ENCODE measurements around the gene HSF2BP.
"Not testable (repeated sequence)": the region's sequence is repeated elsewhere in the genome, so short reads cannot be mapped to it uniquely, and the experiment has no call there.

The HSF2BP gene

DNA sequence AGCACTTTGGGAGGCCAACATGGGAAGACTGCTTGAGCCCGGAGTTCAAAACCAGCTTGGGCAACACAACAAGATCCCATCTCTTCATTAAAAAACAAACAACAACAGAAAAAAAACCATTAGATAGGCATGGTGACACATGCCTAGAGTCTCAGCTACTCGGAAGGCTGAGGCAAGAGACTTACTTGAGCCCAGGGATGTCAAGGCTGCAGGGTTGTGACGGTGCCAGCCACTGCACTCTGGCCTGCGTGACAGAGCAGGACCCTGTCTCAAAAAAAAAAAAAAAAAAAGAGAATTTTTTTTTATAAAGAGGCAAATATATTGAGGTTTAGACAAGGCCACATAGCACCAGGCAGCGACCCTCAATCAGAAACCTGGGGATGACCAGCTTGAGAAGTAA lies 62.7 kb downstream of the HSF2BP start:
- DNase-seq = no peak

DNA sequence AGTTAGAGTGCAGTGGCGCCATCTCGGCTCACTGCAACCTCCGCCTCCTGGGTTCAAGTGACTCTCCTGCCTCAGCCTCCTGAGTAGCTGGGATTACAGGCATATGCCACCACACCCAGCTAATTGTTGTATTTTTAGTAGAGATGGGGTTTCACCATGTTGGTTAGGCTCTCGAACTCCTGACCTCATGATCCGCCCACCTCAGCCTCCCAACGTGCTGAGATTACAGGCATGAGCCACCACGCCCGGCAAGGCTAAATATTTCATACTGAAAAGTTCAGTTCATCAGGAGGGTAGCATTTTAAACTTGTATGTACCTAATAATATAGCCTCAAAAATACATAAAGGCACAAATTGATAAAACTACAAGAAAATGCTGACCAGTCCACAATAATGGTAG lies 63.5 kb downstream of the HSF2BP start:
- not testable (repeated sequence) for DNase-seq

DNA sequence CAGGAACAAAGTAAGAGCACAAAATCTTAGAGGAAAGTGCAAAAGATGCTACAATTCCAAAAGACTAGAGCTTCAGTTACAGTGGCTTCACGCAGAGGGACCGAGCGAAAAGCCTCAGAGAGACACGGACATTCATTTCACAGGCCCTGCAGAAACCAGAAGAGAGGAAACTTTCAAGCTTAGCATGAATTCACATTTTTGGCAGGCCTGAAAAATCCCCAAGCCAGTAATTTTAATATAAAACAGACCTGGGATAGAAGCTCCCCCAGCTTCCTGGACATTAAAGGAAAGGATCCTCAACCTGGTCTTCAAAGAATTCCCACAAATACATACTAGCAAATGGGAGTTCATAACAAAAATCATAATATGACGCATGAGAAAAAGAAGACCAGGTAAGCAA lies 66.2 kb downstream of the HSF2BP start:
- DNase-seq = no peak

- no peak for DNase-seq
Measured at GRCh38 chr21:43591571-43591970, 67.7 kb downstream of the HSF2BP start.

GRCh38 chr21:43590194-43590593 lies 69.1 kb downstream of the HSF2BP start:
- no peak for DNase-seq

- no peak for DNase-seq
Measured at GRCh38 chr21:43588957-43589356, 70.3 kb downstream of the HSF2BP start.

DNA sequence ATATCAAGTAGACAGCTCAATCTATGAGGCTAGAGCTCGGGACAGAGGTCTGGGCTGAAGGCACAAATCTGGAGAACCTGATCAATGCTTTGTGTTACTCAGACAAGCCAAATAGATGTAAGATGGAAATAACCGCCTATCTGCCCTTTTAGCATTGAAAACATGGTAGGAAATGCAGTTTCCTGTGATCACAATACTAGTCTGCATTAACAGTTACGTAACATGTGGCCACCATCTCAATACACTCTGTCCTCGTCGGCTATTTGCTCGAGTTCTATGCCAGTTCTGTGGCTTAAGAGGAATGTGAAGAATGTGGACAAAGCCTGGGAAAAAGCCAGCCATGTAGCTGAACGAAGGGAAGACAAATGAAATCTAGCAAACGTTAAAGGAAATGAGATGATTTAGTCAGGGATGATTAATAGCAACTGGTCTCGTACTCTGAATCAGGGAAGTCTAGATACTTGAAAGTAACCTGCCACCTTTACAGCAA lies 73.3 kb downstream of the HSF2BP start:
- DNase-seq = no peak

- DNase-seq = no peak
Measured at GRCh38 chr21:43585514-43585913, 73.8 kb downstream of the HSF2BP start.

DNA sequence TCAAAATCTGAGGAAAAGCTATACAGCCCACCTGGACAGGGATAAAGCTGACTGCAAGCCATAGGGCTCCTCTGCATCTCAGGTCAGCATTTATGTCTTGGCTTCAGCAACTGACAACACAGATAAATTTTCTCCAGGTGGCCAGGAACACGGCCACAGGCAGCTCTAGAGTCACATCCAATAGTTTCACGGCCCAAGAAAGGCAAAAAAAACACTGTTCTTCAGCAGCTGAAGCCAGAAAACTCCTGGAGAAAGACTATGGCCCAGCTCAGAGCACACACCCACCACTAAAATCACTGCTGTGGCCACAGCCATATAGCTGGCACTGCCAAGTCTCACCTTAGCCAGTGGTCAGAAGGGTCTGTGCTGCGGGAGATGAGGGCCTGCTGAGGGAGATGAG lies 77.8 kb downstream of the HSF2BP start:
- no peak for DNase-seq

DNA sequence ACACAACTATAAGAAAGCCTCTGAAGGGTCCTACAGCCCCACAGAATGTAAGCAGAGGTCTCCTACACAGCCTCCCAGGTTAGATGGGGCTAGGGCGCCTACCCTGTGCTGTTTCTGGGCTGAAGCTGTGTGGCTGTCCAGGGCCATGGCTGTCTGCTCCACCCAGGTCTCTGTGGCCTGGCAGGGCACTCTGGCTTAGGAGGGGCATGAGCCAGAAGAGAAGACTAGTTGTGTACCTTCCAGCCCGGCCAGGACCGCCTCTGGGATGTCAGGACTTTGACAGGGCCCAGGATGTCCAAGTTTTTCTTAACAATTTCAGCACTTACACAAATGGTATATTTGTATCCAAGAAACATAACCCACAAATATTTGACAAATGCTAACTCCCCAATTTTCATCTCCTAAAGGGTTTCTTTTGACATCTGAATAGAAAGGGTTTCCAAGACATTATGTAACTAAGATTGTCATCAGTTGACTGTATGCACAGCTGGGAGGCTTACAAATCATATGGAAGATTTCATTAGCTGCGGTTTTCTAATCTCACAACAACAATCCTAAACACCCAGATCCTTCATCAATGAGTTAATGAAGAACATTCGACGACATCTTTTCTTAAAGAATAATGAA lies 80.5 kb downstream of the HSF2BP start:
- no peak for DNase-seq

GRCh38 chr21:43575473-43575844 lies 83.8 kb downstream of the HSF2BP start:
- DNase-seq = no peak

GRCh38 chr21:43574741-43575472 lies 84.4 kb downstream of the HSF2BP start:
- no peak for DNase-seq

DNA sequence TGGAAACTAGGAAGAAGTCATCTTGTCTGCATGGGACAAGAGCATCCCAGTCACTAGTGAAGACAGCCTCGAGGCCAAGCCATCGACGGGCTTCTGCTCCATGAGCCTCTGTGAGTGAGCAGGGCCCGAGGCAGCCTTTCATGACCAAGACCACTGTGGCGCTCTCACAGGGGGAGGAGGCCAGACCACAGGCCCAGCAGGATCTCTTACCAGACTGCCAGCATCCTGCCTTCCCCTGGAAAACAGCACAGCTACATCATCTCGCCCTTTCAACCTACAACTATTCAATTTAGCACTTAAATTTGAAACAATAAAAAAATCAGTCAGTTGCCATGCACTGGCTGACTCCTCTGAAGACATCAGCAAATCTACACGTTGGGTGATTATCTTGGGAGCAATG lies 85.4 kb downstream of the HSF2BP start:
- no peak for DNase-seq

DNA sequence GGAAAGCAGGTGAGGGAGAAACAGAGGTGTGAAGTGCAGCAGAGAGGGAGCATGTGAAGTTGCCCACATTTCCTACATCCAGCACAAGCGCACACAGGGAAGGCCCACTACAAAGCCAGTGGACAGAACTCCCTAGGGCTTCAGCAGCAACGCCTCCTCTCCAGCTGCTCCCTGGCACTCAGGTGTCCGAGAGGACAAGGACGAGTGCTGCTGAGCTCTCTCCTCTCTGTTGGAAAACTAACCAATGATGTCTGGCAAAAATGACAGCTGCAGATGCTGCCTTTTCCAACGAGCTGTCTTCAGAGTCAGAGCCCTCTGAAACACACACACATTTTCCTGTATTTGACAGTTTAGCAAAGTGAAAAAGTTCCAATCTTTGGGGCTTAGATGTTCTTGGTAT lies 86.8 kb downstream of the HSF2BP start:
- DNase-seq = no peak

GRCh38 chr21:43571976-43572375 lies 87.3 kb downstream of the HSF2BP start:
- no peak for DNase-seq

DNA sequence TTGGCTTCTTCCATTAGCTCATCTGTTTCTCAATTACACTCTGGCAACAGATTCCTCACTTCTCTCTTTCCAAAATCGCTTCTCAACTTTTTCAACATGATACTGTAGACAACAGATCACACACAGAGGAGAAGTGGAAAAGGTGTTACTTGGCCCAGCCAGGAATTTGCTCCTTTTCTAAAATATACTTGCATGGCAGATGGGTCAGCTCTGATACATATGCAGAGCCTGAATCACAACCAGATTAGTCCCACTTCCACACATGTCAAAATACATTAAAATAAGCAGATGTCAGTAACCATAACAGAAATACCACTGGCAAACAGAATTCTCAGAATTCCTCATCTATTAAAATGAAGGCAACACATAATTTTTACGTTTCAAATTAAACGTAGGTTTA lies 89.1 kb downstream of the HSF2BP start:
- DNase-seq = not testable (repeated sequence)

- not testable (repeated sequence) for DNase-seq
Measured at GRCh38 chr21:43562451-43562850, 96.8 kb downstream of the HSF2BP start.

DNA sequence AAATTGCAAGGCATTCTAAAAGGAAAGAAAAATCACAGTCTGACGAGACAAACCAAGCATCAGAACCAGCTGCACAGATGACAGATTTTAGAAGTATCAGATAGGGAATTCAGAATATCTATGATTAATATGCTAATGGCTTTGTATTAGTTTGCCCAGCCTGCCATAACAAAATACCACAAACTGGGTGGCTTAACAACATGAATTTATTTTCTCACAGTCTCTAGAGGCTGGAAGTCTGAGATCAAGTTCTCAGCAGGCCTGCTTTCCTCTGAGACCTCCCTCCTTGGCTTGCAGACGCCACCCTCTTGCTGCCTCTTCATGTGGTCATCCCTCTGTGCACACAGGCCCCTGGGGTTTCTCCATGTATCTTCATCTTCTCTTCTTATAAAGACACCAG lies 118.7 kb downstream of the HSF2BP start:
- not testable (repeated sequence) for DNase-seq

DNA sequence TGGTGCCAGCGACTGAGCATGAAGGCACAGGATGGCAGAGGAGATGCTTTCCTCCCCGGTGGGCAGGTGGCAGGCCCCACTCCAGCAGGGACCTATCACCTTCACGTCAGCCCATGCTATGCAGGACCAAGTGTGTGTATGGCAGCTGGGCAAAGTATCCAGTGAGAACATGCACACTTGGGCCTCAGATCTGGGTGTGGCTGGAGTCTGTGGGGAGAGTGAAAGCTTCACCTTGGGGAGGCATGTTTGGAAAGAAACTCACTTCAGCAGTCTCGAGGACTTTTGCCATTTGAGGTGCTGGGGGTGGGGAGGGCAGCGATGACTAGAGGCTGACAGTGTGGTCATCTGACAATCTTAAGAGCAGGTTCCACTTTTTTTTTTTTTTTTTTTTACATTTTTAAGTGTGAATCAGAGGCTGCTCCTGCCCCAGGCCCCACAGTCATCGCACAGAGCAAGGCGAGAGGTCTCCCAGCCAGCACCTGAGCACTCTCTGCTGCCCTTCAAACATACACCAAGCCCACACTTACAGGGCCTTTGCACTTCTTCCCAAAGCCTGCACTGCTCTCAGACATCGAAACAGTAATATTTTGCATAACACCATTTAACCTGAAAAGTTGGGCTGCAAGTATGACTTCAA lies 136.7 kb downstream of the HSF2BP start:
- not testable (repeated sequence) for DNase-seq

DNA sequence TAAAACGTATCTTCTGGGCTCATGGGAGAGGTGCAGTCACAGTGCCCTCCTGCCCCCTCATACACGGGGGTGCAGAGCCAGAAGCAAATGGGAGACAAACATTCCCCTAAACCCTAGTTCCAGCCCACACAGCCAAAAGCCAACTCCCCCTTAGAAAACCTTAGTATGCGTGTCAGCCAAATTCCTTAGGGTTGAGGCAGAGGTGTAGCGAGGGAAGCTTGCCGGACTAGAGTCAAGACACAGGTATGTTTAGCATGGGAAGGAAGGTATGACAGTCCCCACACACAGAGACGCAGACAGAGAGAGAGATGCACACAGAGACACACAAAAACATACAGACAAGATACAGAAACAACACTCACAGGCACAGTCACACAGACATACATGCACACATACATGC lies 141.6 kb downstream of the HSF2BP start:
- DNase-seq = not testable (repeated sequence)

DNA sequence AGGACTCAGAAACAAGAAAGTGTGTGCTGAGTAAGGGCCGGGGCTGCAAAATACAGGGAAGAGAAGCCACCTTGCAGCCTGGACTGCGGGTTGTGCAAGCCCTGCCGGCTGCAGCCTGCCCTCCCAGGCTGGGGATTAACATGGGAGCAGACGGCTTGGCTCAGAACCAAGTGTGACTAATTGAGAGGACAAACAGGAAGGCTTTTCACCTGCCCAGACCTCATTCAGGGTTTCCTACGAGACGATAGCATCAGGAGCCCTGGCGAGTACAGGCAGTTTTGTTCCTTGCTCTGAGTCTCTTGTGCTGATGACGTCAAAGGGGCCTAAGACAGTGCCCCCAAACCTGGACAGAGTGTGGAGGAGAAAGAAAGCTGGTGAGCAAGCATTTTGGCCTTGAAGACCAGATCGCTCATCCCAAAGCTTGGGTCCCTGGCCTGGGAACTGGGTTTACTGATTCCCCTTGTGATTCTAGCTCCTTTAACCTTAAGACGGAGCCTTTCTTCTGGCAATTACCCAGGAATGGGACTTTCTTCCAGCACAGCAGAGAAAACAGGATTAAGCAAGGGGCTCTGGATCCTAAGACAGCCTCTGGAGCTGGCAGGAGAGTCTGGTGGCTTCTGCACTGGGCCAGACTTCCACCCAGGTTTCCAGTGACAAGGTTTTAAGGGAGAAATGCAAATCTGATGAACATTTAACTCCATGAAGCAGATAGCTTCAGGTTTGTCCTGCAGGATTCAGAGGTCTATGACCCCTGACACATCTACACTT lies 142.2 kb downstream of the HSF2BP start:
- DNase-seq = not testable (repeated sequence)

DNA sequence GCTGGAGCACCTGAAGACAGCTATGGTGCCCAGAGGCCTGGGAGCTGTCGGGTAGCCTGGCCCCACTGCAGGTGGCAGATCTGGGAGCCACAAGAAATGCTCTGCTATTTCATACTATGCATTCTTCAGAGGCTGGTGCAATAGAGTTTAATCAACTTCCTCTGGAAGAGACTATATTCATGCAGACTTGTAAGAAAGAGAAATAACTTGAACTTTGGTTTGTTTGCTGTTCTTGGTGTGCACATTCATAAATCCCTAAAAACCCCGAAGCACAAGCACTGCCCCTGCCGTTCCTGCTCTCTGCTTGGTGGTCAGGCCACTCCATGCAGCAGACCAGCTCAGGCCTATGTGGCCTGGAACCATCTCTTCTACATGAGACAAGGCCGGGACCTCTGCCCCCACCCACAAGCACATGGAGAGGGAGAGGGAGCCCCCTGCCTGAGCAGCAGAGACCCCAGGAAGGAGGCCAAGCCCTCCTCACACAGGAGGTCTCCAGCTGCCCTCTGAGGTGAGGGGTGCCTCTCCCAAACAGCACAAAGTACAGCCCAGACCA lies 142.9 kb downstream of the HSF2BP start:
- not testable (repeated sequence) for DNase-seq

GRCh38 chr21:43514834-43515233 lies 144.5 kb downstream of the HSF2BP start:
- DNase-seq = not testable (repeated sequence)

Measured in NCI-H1417 treated with DMSO at 0.1 percent for 48 hours (cell line).